ENCODE data around the gene ST7.
"Not testable (repeated sequence)": the region's sequence is repeated elsewhere in the genome, so short reads cannot be mapped to it uniquely, and the experiment has no call there.

ST7 gene

GRCh38 chr7:117096942-117097341 is 143.6 kb downstream of the ST7 start:
- DNase-seq (ENCODE audit: low read depth), result no peak

DNA sequence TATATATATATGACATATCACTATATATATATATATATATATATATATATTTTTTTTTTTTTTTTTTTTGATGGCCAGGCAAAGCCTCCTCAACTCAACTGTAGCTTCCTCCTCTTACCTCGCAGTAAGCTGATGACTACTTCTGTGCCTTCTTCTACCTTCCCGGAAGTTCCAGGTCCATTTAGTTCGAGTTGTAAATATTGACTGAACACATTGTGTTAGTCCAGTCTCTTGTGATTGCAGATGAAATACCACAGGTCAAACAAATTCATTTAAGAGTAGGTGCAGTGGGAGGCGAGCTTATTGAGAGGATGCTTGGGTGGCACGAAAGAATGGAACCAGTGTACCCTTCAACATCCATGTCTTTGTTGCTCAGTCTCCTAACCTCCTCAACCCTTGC is 144.6 kb downstream of the ST7 start:
- no peak for DNase-seq (ENCODE audit: low read depth)

- peak; percentile 53 for DNase-seq (ENCODE audit: low read depth)
These were observed 145.2 kb downstream of the ST7 start for GRCh38 chr7:117098457-117098856.

DNA sequence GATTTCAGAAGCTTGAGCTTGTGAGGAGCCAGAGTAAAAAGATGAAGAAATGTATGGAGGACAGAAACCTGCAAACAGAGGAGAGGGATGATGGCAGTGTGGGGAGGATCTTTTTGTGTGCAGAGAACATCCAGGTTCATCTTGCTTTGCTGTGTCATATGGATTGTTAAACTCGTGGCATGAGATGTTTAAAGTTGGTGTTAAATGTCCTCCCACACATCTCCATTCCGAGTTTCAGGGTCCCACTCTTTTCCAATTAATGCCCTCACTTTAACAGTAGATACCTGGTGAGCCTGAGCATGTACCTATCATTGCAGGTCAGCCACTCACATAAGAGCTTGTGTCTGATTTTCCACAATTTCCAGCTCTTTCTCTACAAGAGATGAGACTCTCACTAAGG is 147.7 kb downstream of the ST7 start:
- no peak for DNase-seq (ENCODE audit: low read depth)

DNA sequence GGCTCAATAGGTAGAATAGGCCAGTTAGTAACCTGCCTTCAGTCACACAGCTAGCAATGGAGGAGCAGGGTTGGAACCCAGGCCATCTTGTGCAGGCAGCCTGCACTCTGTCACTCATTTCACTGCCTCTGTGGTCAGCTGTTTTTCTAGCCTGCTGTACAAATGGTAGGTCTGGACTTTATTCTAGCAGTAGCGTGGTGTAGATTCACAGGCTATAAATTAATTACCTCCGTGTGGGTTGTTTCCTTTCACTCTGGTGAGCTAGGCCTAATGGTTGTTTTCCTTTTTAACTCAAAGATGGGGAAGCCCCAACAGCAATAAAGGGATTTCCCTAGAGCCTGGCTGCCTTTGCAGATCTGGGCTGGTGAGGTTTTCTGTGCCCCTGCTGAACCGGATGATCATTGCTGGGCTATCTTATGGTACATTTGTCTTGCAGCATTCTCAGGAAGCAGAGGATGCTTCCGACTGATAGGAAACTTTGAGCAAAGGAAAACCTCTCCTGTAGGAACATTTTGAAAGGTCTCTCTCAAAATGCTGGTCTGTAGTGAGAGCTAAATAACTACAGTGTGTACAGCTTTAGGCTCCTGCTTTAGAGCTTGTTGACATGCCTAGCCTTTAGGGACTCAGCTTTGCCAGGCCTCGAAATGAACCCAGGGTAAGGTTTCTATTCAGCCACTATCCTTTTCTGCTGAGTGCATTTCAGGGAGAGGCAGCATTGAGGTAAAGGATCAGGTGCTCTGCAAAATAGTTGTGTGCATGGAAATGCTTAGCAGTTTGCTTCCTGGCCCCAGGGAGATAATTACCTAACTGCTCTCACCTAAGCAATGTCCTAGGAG is 157.4 kb downstream of the ST7 start:
- DNase-seq (ENCODE audit: low read depth), result no peak

DNA sequence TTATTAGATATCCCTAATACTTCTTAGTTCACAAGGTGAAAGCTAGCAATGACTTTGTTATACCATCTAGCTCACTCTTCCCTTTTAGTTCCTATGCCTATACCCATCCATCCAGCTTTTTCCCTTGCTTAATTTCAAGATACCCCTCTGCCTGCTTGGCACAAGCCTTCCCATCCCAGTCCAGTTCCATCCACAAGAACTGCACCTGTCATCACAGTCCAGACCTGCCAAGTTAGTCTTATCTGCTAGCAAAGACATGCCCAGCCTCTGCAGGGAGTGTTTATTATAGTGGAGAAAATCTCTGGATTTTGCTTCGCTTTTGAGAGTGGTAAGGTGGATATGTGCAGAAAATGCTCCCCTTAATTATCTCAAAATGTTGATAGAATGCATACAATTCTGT is 158.2 kb downstream of the ST7 start:
- no peak for DNase-seq (ENCODE audit: low read depth)

DNA sequence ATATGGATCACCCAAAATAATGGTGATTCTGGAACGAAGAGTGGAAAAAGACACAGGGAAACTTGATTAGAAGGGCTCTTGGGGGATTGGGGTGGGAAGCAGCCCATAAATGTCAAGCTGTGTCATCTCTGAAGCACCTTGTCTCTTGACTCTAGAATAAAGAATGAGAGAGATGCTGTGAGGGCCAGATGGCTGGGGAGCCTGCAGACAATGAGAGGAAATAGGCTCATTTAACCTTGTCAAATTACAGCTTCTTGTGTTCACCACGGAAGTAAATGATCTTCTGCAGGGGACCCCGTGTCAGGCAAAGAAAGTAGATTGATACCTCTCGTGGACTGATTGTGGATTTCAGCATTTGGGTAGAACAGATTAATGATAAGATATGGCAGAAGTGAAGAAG is 159.3 kb downstream of the ST7 start:
- no peak for DNase-seq (ENCODE audit: low read depth)

GRCh38 chr7:117113871-117114270 is 160.6 kb downstream of the ST7 start:
- DNase-seq (ENCODE audit: low read depth), result no peak

DNA sequence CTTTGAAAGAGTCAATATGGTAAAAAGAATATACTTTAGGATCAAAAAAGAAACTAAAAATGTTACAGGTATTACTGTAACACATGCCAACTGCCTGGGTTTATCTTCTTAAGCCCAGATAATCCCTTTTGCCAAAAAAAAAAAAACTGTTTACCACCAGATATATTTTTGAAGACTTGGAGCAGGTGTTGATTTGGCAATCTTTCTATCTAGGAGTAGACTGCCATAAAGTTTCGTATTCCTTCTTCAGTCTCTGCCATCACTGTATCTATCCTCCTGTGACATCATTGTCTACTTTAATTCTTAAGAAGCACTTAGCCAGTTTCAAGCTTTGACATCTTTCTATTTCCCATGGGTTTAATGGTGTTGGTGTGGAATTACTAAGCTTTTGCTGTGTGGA is 161.0 kb downstream of the ST7 start:
- DNase-seq (ENCODE audit: low read depth), result no peak

DNA sequence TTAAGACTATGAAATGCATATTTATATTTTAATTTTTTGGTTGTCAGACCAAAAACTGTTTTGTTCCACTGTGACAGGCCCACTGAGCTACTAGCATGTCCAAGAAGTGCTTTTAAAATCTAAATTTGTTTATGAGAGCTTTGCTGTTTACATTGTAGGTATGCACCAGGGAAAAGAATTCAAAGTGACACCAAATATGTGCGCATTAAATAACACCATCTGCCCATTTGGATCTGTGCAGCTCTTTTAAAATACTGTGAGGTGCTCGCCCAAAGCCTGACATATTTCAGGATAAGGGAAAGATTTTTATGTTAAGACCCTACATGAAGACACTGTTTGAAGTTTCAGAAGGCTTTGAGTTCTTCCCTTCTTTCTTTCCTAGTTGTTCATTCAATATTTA is 162.9 kb downstream of the ST7 start:
- no peak for DNase-seq (ENCODE audit: low read depth)

DNA sequence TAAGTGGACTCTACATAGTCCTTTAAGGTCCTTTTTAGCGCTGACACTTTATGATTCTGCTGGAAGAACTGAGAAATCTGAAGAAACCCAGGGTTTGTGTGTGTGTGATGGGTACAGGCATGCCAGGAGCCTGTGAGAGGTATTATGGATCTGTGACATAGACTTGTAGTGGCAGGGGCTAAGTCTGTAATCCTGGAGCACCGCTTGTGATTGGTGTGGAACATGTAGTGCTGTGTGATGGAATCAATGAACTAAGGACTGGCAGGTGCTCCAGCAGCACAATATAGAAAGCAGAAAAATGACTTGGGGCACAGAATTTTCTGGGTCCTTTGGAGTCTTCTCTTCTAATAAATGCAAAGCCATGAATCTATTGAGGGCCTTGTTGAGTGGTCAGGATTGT is 163.9 kb downstream of the ST7 start:
- DNase-seq (ENCODE audit: low read depth), result no peak

GRCh38 chr7:117118579-117119180 is 165.4 kb downstream of the ST7 start:
- DNase-seq (ENCODE audit: low read depth), result no peak

GRCh38 chr7:117119192-117119924 is 166.1 kb downstream of the ST7 start:
- peak; percentile 66 for DNase-seq (ENCODE audit: low read depth)

DNA sequence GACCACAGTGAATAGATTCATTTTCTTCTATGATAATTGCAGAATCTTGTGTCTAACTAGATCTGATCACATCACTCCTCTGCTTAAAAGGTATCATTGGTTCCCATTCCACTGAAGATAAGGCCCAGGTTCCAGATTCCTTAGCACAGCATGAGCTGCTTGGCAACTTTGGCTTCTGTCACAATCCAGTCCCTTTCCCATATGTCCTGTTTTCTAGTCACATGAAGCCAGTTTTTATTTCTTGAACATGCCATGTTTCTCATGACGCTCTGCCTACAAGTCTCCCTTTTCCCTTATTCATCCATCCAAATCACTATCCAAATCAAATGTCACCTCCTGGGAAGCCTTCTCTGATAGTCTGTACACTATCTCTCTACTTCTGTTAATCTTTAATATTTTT is 167.0 kb downstream of the ST7 start:
- DNase-seq (ENCODE audit: low read depth), result not testable (repeated sequence)

- not testable (repeated sequence) for DNase-seq (ENCODE audit: low read depth)
These were observed 168.7 kb downstream of the ST7 start for GRCh38 chr7:117122036-117122435.

- DNase-seq (ENCODE audit: low read depth), result no peak
These were observed 169.2 kb downstream of the ST7 start for GRCh38 chr7:117122536-117122935.

DNA sequence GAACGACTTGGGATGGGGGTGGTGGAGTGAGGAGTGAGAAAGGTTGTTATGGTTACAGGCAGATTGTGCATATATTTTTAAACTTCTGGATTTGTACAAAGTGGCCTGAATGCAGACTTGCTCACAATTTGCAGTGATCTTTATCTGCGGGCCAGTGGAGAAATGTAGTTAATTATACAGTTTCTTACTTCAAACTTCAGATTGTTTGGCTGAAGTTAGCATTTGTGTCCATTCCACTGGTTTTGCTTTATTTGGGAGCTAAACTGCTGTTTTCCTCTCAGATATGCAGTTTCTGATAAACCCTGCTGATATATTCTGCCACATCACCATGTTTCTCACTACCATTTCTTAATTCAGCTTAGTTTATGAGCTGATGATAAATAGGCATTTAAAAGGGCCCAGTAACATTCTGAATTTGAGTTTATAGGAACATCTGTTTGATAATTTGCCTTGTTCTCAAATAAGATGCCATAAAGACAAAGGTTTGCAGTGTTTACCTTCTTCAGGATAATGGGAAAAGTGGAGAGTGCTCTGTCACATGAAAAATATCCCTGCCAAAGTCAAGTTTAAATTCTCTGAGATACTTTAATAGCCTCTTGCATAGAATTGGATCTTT is 170.1 kb downstream of the ST7 start:
- DNase-seq (ENCODE audit: low read depth), result no peak

DNA sequence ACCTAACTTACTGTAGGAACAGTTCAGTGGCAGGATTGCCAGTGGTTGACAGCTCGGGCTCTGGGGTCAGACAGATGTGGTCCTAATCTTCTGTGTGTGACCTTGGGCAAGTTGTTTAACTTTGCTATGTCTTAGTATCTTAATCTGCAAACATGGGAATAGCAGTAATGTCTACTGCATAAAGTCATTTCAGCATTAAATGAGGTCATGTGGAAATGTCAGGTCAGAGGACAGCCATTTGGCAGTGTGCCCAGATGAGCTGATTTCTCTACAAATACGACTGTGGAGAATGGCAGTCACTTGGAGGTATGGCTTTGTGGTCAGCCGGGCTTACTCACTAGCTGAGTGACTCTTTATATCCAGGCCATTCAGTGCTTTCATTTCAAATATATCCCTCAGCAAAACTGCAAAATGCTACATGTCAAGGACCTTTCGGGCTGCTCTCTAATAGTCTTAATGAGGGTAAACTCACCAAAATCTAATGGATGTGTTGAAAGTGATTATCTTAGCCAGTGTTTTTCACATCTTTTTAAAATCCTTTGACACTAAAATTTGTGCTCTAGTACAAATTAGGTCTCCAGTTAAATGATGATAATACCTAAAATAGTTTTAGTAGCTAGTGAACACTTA is 171.4 kb downstream of the ST7 start:
- DNase-seq (ENCODE audit: low read depth), result peak; percentile 75

- DNase-seq (ENCODE audit: low read depth), result no peak
These were observed 173.4 kb downstream of the ST7 start for GRCh38 chr7:117126676-117127075.

DNA sequence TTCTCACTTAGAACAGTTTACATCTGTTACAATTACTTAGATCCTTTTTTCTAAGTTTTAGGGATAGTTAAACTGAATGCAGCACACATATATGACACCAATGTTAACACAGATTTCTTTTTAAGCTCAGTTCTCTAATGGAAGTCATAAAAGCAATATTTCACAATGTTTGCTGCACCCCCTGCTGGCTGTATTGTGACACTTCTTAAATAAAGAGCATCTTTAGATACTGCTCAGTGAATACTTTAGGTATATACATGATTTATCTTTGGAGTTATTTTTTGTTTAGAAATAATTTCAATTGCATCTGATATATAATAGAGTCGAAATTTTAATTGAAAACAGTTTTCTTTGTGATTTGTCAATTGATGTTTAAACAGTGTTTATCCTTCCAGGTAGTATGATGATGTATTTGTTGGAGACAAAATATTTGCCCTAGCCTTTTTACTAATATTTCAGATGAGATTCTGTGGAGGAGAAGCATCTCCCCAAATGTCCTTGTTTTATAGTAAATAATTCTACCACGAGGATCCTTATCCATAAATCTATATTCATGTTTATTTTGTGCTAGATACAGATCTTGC is 174.4 kb downstream of the ST7 start:
- DNase-seq (ENCODE audit: low read depth), result peak; percentile 43

DNA sequence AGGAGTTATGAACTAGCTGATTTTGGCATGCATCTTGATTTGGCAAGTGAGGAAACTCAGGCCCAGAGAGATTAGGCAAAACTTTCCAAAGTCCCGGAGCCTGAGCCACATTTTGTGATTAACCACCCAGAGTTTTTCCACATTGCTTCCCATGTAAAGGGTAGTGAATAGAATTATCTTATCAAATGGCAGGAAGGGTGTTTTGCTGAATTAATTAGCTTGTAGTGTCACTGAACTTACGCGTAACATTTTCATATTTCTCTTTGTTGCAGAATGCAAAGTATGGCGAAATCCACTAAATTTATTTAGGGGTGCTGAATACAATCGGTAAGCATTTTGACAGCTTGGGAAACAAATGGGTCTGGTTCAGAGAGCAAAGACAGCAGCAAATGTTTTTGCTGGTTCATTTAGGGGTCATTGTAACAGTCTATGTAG is 176.2 kb downstream of the ST7 start:
- DNase-seq (ENCODE audit: low read depth), result no peak

GRCh38 chr7:117130262-117130661 is 177.0 kb downstream of the ST7 start:
- DNase-seq (ENCODE audit: low read depth), result no peak

Measured in fibroblast of the conjunctiva (primary cell).